ENCODE data around the gene ART5.
"Not testable (repeated sequence)": the region's sequence is repeated elsewhere in the genome, so short reads cannot be mapped to it uniquely, and the experiment has no call there.

ART5 gene

DNA sequence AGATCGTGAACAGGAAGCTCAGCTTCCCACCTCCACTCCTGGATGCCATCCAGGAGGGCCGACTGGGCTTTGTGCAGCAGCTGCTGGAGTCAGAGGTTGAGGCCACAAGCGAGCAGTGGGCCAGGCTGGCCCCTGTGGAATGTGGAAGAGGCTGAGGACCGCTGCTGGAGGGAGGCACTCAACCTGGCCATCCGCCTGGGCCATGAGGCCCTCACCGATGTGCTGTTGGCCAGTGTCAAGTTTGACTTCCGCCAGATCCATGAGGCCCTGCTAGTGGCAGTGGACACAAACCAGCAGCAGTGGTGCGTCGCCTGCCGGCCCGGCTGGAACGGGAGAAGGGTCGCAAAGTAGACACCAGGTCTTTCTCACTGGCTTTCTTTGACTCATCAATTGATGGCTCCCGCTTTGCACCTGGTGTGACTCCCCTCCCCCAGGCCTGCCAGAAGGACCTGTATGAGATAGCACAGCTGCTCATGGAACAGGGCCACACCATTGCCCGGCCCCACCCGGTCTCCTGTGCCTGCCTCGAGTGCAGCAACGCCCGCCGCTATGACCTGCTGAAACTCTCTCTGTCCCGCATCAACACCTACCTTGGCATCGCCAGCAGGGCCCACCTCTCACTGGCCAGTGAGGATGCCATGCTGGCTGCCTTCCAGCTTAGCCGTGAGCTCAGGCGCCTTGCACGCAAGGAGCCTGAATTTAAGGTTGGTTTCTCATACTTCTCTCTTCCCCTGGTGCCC is 24.9 kb downstream of the ART5 start:
- DNase-seq: no peak

DNA sequence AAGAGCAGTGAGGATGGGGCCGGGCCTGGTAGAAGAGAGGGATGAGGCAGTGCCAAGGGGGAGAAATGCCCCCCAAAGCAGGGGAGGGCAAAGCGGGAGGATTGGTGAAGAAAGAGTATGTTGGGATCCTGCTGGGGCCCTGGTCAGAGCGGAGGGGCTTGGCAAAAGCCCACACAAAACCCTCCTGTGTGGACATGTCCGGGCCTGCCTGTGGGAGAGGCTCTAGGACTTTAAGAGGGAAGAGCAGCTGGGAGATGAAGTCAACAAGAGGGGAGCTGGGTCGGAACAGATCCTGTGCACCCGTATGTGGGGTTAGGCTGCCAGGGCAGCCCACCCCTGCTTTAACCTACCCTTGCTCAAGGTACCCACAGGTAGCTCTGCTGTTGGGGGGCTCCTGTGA is 25.8 kb downstream of the ART5 start:
- no peak for DNase-seq

DNA sequence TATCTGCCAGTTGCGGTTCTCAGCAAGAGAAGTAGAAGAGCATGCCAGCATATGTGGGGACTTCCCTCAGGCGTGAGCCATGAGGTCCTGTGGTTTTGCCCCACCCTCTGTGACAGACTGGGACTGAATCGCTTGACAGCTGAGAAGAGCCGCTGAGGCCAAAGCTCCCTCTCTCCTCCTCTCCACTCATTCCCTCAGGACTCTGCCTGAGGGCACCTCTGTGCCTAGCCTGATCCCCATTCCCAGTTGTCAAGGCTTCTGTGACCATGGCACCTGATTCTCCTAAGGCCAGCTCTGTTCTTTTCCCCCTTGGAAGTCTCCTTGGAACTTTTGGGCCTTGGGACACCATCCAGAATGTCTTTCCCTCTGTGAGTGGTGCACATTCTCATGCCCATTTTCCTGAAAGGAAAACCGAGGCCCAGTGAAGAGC is 27.0 kb downstream of the ART5 start:
- DNase-seq: peak; percentile 58 to 71

DNA sequence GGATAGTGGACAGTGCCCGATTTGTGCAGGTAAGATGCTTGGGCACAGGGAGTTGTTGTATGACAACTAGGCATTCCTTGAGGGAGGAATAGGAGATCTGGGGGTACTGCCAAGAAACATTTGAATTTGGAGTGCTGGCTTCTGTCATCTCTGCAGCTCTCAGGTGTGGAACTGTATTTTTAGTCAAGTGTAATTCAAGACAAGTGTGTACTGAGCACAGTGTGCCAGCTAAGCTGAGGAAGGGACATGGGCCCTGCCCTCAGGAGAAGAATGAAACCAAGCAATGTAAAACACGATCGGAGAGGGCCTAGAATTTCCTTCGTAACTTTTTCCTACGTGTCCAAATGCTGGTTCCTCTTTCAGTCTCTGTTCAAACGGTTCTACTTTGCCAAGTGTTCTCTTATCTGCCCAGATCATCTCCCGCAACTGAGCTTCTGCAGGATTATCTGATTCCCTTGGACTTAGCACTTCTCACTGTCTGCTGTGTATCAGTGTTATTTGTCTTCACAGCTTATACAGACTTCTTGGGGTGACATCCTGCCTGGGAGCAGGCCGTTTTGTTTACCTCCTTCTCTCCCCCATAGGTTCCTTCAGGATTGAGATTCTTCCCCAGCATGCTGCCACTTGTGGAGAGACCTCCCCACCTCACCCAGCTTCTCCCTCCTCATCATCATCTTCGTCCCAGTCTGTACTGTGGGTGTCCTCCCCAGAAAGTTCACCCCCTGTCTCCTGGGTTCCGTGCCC is 27.6 kb downstream of the ART5 start:
- DNase-seq: no peak

DNA sequence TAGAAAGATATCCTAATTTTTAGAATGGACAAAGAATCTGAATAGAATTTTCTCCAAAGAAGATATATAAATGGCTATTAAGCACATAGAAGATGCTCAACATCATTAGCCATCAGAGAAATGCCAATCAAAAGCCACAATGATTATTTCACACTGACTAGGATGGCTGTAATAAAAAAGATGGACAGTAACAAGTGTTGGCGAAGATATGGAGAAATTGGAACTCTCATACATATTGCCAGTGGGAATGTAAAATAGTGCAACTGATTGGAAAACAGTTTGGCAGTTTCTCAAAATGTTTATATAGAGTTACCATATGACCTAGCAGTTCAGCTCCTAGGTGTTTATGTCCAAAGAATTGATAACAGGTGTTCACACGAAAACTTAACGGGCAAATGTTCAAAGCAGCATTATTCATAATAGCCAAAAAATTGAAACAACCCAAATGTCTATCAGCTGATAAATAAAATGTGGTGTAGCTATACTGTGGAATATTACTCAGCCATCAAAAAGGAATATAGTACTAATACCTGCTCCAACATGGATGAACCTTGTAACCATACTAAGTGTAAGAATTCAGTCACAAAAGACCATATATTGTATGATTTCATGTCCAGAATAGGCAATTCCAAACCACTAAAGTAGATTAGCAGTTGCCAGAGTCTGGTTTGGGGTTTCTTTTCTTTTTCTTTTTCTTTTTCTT is 29.7 kb downstream of the ART5 start:
- DNase-seq: no peak

DNA sequence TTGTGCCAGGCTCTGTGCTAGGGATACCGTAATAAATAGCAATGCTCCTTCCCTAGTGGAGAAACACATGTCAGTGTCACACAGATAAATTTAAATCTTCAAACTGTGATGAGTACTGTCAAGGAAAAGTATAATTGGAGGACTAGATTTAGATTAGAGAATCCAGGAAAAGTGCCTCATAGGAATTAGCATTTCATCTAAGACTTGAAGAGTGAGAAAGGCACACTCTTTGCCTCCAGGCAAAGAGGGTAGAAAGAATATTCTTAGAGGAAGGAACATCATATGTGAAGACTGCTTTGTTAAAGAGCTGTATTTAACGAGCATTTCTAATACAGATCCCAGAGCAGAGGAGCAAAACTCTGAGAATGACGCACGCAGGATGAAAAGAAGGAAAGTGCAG is 30.9 kb downstream of the ART5 start:
- DNase-seq: no peak

DNA sequence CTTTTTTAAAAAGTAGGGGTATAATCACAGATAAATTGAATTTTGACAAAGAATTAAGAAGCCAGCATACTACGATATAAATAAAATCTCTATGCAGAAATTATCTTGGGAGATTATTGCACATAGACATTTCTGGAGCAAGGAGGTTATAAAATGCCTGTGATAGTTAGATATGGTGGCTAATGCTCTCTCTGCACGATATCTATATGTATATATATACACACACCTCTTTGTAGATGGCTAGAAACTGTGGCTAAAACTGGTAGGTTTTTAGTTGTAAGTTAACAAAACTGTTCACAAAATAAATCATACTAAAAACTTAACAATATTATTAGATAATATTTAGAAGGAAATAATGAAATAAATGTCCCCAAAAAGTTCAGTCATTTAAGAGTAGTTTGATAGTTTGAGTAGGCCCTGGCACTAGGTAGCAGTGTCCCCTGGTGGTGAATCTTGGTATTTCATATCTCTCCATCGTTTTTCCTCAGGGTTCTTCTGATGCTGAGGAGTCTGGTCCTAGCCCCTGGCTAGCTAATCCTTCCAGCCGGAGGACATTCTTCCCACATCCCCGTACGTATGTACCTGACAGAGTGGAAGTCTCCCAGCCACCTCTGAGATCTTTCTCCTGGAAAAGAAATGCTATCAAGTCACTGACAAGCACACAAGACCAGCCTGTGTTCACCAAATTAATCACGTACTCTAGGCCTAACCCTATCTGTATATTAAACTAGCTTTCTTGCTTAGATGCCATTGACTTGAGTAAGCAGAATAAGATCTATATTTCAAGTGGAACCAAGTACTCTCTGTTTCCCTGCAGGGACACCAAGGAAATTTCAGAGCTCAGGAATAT is 32.2 kb downstream of the ART5 start:
- peak; percentile 28 to 29 for DNase-seq

DNA sequence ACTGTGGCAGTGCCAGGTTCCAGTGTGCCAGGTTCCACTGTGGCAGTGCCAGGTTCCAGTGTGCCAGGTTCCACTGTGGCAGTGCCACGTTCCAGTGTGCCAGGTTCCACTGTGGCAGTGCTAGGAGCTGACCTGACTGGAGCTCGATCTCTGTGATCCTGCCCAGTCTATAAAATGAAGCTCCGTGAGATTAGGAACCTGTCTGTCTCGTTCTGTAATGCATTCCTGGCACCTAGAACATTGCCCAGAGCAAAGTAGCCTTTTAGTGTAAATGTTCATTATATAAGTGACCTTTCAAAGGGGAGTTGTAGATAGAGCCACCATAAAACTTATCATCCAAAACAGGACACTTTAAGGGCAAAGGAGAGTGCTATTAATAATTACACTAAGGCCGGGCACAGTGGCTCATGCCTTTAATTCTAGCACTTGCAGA is 36.0 kb downstream of the ART5 start:
- no peak for DNase-seq

DNA sequence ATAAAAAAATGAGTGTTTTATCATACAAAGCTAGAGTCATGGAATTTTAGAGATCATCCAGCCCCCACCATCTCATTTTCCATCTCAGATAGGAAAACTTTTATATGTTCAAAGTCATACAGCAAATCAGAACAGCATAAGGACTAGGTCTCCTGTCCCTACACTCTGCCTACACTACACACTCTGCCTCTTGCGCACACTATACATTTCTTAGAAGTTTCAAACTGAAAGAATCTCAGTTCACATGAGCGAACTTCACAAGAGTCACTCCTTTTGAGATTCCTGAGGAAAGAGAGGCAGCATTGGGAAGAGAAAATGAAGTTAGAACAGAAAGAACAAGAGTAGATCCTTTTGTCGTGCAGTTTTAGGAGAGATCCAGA is 36.5 kb downstream of the ART5 start:
- DNase-seq: no peak

DNA sequence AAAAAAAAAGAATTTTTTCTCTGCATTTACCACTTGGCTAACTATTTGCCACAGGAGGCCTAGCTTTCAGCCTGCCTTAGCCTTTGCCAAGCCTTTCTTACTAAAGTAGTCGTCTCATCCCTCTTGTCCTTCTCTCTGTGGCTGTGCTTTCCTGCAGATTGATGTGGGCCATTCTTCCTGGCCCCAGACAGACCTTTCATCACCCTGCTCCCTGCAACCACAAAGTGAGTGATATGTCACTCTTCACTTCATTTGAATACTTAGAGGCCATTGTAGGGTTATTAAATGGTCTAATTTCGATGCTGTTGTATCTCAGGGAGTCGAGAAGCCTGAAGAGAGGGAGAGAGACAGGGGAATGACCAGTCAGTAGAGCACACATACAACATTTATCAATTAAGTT is 37.6 kb downstream of the ART5 start:
- no peak for DNase-seq

DNA sequence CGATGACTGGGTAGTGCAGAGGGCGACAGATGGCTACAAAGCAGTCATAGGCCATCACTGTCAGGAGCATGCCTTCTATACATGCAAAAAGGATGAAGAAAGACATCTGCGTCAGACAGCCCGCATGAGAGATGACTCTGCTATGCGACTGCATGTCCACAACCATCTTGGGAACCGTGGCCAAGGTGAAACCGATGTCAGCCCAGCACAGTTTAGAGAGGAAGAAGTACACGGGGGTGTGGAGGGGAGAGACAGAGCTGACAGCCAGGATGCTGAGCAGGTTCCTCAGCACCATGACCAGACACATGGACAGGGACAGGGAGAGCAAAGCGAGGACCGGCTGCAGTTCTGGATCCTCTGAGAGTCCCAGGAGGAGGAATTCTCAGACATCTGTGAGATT is 41.6 kb downstream of the ART5 start:
- DNase-seq: not testable (repeated sequence)

DNA sequence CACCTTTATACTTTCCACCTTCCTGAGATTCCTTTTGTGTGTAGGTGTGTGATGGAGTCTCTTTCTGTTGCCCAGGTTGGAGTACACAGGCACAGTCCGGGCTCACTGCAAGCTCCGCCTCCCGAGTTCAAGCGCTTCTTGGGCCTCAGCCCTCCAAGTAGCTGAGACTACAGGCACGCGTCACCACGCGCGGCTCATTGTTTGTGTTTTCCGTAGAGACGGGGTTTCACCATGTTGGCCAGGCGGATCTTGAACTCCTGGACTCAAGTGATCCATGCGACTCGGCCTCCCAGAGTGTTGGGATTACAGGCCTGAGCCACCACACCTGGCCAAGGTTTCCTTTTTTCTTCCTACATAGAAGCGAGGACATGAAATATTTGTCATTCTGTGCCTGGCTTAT is 44.0 kb downstream of the ART5 start:
- DNase-seq: not testable (repeated sequence)

DNA sequence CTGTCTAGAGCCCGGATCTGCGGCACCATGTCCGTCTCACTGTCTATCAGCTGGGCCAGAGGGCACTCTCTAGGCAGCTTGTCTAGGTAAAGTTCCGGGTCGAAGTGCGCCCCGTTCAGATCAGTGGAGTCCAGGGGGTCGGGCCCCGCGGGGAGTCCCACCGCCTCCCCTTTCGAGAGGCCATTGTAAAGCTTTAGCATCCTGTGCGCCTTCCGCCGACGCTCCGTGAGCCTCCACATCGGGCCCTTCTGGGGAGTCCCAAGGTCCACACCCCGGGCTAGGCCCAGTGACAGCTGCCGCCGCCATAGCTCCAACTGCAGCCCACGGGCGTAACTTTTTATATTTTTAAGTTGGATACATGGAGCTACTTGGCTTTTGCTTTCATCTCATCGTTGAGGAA is 50.5 kb downstream of the ART5 start:
- not testable (repeated sequence) for DNase-seq

DNA sequence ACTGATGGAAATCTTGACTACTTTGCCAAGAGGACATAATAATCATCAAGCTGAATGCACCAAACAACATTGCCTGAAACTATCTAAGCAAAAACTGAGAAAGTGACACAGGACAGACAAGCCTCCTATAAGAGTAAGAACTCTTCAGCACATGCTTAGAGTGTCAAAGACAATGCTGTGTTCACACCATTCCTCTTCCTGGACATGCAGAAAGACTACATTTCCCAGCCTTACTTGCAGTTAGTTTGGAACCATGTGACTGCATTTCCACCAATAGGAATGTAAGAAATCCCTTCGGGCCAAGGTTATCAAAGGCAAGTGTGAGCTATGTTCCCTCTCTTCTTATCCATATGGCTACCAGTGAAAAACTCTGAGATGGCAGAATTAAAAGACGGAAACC is 51.6 kb downstream of the ART5 start:
- DNase-seq: not testable (repeated sequence)

DNA sequence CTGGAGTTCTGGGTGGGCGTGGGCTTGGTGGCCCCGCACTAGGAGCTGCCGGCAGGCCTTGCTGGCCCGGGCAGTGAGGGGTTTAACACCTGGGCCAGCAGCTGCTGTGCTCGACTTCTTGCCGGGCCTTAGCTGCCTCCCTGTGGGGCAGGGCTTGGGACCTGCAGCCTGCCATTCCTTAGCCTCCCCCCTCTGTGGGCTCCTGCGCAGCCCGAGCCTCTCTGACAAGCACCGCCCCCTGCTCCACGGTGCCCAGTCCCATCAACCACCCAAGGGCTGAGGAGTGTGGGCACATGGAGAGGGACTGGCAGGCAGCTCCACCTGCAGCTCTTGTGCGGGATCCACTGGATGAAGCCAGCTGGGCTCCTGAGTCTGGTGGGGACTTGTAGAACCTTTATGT is 53.0 kb downstream of the ART5 start:
- not testable (repeated sequence) for DNase-seq
